HG02970 (cell line): Measurements from ENCODE around the gene RUBCN.

Source experiments
- ATAC-seq: cut with Tn5 transposase; IDR thresholded peaks from one replicate; pipeline ENCODE4 v1.9.1; 2021; ENCODE audit warnings: mild to moderate bottlenecking, moderate library complexity, moderate number of reproducible peaks; ENCODE audit not compliant: unreplicated experiment, low FRiP score

The RUBCN gene

DNA sequence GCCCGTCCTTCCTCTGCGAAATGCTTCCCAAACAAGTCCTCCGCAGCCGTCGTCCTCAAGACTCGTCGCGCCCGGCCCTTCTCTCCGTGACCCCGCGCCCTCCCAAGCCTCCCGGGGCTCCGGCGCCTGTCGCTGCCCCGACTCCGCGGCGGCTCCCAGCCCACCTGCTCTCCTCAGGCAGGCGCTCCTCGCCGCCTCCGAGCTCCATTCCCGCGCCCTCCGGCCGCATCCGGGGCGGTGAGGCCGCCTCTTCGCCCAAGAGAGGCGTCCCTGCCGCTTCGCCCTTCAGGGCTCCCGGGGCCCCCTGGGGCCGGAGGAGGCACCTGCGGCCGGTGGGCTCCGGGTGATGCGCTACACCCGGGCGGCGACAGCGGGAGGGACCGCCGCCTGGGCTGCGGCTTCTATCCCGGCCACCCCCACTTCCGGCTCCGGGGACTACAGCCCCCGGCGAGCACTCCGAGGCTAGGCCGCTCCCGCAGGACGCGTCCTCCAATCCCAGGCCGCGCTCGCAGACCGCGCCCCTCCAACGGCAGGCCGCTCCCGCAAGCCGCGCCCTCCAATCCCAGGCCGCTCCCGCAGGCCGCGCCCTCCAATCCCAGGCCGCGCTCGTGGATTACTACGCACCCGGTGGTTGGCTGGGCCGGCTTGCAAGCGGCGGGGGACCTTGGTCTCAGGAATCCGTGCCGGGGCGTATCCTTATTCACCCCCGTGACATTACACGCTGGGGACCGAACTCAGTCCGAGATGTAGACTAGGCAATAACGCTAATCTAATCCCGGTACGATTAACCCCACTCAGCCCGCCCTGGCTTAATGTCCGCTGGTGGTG lies at the start of gene RUBCN:
Gene RUBCN (minus strand): TSS at position 414 of the 828 bp plus-strand sequence. CDS start 185 bp downstream, at position 229.
- peak; percentile 83 for ATAC-seq

DNA sequence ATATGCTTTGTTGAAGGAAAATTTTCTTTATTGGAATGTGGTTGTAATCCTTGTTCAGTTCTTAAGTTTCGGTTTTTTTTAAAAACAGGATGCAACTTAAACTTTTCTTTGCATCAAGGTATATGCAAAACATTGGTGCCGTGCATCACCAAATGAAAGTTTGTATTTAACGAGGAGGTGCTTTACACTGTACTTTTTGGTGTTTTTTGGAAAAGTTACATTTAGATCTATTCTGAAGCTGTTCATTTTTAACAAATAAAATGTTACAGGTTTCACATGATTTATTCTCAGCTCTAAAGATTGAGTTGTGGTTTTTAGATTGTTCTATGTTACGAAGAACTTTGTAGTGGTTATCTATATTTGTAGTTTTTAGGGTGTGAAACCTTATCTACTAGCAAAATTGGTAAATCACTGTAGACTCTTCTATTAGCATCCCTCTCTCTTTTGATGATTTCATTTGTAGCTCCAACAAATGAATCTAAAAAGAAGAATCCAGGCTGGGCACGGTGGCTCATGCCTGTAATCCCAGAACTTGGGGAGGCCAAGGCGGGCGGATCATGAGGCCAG lies 47.4 kb upstream of the RUBCN start:
- no peak for ATAC-seq

DNA sequence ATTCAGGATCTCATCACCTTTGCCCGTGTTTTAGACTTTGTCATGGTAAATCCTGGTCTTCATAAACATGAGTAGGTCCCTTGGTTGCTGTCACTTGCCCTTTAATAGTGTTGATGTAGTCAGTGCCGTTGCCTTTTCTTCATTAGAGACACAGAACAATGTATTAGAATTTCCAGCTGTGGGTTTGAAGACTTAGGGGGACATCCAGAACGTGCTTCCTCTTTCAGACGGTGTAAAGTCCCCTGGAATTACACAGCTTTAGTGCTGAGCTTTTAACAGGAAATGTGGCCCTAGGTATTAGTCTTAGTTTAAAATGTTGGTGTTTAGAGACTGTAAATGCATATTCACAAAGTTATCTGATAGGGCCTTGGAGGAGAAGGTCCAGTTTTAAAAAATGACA lies 45.5 kb upstream of the RUBCN start:
- no peak for ATAC-seq

DNA sequence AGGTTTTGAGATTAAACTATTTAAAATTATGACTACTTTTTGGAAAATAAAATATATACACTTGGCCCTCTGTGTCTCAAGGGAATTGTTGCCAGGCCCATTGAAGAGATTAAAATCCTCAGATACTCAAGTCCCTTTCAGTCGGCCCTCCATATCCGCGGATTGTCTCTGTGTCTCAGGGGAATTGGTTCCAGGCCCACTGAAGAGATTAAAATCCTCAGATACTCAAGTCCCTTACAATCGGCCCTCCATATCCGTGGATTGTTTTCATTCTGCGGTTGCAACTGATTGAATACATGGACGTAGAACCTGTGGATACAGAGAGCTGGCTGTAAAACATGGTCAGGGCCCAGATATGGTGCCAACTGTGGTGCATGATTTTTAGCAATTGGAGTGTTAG lies 38.6 kb upstream of the RUBCN start:
- no peak for ATAC-seq

DNA sequence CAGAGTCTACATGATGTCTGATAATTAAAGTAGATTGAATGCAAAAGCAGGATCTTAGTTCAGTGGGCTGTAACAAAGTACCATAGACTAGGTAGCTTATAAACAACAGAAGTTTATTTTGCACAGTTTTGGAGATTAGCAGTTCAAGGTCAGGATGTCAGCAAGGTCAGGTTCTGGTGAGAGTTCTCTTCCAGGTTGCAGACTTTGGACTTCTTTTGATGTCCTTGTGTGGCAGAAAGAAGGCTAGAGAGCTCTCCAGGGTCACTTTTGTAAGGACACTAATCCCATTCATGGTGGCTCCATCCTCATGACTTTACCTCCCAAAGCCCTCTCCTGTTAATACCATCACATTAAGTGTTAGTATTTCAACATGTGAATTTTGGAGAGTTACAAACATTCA lies 25.1 kb upstream of the RUBCN start:
- no peak for ATAC-seq

DNA sequence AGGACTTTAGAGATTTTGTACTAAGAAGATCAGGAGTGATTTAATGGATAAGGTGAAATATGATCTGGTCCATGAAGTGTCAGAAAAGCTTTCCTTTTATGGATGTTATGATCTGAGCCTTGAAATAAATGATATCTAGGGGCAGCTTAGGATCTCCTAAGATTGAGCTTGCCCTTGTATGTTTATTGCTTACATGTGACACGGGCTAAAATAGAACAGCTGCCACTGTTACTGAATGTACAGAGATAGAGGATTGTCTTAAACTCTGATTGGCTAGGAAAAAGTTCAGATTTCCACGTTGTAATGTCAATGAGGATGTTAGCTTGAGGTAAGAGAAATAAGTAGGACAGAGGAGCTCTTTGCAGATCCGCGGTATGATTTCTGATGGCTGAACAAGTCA lies 21.8 kb upstream of the RUBCN start:
- no peak for ATAC-seq

DNA sequence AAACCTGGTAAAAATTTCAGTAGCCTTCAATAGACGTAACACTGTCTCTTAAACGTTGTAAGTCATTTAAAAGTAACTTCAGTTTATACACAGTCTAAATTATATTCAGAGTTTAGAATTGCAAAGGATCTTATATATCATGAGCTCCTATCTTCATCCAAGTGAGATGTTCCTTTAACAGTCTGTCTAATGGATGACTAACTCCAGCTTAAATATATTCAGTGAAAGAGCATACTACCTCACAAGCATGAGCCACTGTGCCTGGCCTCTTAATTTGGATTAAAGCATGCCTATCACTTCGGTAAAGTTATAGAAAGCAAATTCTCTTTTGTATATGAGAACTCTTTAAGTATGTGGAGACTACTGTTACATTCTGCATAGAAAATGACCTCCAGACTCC lies 20.0 kb upstream of the RUBCN start:
- no peak for ATAC-seq

DNA sequence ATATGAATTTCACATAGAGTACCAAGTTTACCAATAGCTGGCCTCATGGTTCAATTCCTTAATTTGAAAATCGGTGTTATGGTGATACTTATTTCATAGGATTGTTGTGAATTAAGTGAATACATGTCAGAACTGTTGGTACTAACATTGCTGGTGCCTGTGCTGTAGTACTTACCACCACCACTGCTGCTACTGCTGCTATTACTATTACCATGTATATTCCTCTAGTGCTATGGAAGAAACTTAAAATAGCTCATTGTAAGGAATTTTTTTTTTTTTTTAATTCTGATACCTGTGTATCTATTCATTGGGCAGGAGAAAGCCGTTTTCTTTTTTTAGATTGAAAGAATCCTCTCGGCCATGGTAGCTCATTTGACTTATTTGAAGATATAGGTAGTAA lies 16.6 kb upstream of the RUBCN start:
- ATAC-seq, result no peak

DNA sequence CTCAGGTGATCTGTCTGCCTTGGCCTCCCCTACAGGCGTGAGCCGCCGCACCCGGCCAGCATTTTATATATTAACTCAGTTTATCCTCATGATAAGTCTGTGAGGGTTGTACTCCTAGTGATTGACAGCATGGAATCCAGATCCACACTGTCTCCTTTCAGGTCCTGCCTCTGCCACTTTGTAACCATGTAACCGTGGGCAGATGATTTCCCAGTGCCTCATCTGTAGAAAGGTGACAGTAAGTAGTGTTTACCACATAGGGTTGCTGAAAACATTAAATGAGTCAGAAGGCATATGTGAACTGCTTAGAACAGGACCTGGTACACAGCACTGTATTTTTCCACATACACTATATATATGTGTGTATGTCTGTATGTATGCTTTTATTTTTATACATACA lies 15.4 kb upstream of the RUBCN start:
- no peak for ATAC-seq

DNA sequence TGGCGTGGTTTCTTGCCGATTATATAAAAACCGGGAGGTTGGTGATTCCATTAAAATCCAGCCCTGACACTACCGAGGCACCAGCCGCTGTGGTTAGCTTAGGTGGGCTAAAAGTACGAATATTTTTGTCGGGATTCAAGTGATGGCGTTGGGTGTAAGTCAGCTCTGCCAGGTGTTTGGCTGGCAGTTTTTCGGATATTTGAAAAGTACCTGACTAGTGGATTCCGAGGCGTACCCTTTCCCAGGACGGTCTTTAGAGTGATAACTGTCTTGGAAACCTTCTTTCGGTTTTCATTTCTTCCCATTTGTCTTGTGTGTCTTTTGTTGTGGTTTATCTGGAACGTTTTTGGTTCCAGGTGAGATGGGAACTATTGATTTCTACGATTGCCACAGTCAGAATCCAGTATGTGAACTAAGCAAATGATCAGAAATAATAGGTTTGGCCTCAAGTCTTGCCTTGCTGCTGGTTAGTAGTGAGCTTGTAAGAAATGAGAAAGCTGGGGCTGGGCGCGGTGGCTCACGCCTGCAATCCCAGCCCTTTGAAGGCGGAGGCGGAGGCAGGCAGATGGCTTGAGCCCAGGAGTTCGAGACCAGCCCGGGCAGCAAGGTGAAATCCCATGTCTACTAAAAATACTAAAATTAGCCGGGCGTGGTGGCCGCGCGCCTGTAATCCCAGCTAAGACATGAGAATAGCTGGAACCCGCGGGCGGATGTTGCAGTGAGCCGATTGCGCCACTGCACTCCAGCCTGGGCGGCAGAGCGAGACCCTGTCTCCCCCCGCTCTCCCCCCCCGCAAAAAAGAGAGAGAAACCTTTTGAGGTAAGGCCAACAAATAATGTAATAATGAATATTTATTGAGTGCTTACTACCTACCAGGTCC lies 14.4 kb upstream of the RUBCN start:
- no peak for ATAC-seq

DNA sequence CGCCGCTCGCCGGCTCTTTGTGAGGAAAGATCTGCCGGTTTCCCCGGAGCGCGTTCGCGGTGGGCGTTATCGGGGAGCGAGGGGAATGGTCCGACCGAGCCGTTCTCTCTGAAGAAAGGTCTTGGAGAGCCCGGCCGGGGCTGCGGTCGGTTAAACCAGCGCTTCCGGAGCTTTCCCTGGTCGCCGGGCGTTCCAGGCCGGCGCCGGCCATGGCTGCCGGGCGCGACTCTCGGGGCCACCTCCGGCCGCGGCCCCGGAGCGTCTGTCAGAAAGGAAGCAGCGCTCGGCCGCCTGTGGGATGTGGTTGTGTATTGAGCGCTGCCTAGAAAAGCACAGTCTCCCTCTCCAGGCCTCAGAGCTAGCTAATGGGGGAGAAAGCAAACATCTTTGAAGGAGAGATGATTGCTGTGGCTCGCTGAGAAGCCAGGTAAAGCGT lies 13.7 kb upstream of the RUBCN start:
- peak; percentile 41 for ATAC-seq

DNA sequence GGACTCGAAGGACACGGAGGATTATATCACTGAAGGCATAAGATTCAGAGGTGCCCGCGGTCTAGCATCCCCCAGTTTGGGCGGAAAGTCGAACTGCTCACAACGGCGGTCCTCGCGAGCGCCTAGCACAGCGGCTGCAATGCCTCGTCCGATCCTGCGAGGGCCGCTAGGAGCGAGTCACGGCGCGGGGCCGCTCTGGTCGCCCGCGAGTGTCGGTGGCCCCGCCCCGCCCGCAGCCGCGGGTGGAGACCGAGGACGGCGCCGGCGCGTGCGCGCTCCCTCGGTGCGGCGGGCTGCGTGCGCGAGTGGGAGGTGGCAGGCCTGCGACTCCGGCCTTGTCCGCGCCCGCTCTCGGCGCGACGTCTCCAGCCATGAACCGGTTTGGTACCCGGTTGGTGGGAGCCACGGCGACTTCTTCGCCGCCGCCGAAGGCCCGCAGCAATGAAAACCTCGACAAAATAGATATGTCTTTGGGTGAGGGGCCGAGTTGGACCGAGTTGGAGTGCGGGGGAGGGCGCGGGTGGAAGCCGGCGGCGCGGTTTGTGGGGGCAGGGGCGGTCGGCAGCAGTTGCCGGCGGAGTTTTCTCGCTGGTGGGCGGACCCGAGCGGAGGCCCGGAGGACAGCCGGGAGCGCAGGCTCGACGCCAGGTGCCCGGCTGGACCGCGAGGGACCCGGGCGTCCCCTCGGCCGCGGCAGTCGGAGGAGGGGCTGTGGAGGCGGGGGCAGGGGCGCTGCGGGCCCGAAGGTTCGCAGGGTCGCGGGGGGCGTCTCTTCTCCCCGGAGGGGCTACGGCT lies 13.1 kb upstream of the RUBCN start, which contains the start of gene FYTTD1:
Gene FYTTD1 (plus strand): TSS at position 283 of the 795 bp plus-strand sequence. CDS start 89 bp downstream, at position 372.
- peak; percentile 76 for ATAC-seq

DNA sequence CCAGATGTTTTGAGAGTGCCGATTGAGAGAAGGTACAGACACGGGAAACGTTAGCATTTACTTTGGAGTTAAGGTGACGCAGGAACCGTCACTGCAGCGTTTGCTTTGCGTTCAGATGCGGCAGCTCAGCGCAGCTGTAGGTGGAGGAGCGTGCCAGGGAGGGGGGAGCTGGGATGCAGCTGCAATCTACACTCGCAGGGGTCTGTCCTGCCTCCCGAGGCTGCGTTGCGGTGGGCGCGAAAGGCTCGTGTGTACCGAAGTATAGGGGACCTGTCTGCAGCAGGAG lies 12.6 kb upstream of the RUBCN start:
- peak; percentile 28 for ATAC-seq

DNA sequence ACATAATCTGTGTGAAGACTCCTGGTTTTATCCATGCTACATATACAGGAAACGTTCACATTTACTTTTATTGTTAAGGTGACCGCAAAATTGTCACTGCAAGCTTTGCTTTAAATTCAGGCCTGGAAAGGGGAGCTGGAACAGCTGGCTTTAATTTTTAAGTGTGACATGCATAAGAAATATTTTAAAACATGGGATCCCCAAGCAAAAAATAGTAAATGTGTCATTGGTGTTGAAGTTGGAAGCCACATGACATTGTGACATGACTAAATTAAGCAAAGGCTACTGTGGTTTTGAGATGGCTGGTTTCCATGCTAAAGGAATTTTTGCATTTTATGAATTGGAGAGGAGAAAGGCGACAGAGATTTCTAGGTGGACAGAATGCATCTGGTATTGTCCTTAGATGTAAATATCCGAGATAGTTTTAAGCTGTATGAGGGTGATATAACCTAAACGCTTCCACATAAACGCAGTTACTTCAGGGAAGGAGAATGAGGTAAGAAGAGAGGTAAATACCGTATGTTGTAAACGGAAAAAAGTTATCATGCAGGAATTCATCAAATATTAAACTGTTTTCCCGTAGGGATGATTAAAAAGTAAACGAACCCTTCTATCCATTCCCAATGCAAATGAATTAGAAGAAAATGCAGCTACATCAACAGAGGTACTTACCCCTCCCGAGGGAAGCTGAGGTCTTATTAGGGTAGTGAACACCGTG lies 12.1 kb upstream of the RUBCN start:
- ATAC-seq, result no peak

DNA sequence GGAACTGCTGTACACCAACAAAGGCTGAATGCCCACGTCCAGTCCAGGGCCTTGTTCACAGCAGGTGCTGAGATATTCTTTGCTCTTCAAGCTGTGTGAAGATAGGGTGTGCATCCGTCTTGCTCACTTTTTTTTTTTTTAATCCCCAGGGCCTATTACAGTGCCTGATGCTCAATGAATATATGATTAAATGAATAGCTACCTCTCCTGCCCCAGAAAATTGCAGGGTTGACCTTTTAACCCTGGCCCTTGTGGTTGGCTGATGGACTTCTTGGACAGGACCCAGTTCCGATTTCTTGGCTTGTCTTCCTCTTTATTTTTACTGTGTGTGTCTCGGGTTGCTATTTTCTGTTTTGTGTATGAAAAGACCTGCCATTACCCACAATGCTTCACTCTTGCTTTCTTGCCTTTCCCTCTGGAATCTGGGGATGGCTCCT lies 10.1 kb upstream of the RUBCN start:
- ATAC-seq, result no peak

DNA sequence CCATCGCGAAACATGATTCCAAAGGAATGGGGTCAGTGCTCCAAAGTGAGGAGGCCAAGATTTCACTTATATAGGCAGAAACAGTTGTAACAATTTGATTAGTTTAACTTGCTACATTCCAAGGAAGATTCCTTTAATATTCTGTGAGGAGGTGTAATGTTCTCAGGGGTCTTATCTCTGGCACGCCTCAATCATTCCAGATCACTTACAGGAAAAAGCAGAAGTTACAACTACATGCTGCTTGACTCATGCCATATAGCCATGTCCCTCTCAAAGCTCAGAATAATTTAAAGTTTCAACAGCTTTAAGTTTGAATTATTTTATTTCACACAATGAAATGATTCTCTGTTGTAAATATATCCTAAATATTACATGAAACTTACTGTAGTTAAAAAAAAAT lies 9.5 kb upstream of the RUBCN start:
- ATAC-seq, result no peak

DNA sequence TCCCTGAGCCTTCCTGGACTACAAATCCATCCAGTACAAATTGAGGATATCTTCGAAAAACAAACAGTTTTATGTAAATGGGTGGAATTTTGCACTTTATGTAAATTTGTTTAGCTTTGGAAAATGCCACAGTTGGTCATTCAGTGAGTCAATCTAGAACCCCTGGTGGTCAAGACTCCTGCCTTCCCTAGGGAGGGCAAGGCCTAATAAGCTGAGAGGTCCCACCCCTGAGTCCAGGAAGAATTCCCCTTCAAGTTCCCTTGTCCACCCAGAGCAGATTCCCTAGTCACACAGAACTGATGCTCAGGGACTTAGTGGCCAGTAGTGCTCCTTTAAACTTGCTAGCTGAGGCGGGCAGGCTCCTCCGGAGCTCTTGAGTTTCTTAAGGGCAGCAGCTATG lies 6.1 kb upstream of the RUBCN start:
- no peak for ATAC-seq

DNA sequence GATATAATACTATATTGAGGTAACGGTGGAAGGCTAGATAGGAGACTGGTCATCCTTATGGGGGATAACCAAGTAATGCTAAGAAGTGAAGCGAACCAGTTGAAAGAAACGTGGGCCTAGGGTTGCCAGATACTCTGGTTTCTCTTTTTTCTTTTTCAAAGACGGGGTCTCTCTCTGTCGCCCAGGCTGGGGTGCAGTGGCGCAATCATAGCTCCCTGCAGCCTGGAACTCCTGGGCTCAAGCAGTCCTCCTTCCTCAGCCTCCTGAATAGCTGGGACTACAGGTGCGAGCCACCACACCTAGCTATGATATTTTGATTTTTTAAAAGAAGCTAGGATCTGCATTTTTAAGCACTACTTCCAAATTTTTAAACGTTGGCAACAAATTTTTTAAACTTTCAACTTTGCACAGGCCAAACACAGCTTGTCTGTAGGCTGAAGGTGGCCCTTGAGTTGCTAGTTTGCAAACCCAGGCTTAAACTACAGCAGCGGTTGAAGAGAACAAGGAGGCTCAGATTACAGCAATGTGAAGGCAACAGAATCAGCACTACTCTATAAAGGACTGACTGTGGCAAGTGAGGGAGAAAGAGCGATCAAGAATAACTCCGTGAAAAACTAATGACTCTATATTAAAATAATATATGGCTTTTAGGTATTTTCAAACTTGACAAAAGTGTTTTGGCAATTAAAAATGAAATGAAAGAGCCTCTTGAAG lies 1.2 kb upstream of the RUBCN start:
- ATAC-seq, result no peak

DNA sequence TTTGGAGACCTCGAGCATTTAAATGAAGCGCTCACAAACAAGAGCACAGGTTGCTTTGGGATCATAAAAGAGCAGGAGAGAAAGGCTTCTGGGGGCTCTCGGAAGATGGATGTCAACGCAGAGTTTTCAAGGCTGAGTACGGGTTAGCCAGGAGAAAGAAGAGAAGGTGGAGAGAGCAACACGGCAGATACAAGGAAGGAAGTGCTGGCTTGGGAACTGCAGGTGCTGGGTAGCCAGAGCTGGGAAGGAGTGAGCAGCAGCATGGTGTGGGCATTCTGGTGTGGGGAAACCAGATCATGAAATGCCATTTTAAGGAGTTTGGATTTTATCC lies 580 bp upstream of the RUBCN start:
- no peak for ATAC-seq
